GDM1 (cell line): Measurements from ENCODE around the gene RAB39B.
A peak's percentile ranks its signal among the peaks of the same experiment; 100 is the strongest.
"Not testable (repeated sequence)": the region's sequence is repeated elsewhere in the genome, so short reads cannot be mapped to it uniquely, and the experiment has no call there.

Source experiments
- DNase-seq: peaks from one replicate; lab custom pipeline; 2025; lab: John Stamatoyannopoulos, UW

Gene RAB39B

GRCh38 chrX:155263854-155264628, at the start of gene RAB39B:
TSS of gene RAB39B (minus strand) at chrX:155264491. CDS start at chrX:155264288, 203 bp downstream.
- peak; percentile 15 for DNase-seq

- DNase-seq = no peak
These were observed 49.5 kb upstream of the RAB39B start for GRCh38 chrX:155313766-155314165.

GRCh38 chrX:155293771-155294170, 29.5 kb upstream of the RAB39B start:
- no peak for DNase-seq

- DNase-seq = no peak
These were observed 15.6 kb upstream of the RAB39B start for GRCh38 chrX:155279873-155280272.

- DNase-seq = no peak
These were observed 6.7 kb upstream of the RAB39B start for GRCh38 chrX:155270969-155271368.

GRCh38 chrX:155267995-155268394, 3.7 kb upstream of the RAB39B start:
- DNase-seq = not testable (repeated sequence)

- DNase-seq = no peak
These were observed 2.1 kb upstream of the RAB39B start for GRCh38 chrX:155266439-155266838.

- no peak for DNase-seq
These were observed 1.1 kb downstream of the RAB39B start for GRCh38 chrX:155262970-155263754.

- no peak for DNase-seq
These were observed 4.5 kb downstream of the RAB39B start for GRCh38 chrX:155259752-155260151.

GRCh38 chrX:155251391-155251790, 12.9 kb downstream of the RAB39B start:
- DNase-seq = no peak

GRCh38 chrX:155247497-155247896, 16.8 kb downstream of the RAB39B start:
- DNase-seq = no peak

GRCh38 chrX:155246748-155247147, 17.5 kb downstream of the RAB39B start:
- no peak for DNase-seq

- DNase-seq = no peak
These were observed 22.0 kb downstream of the RAB39B start for GRCh38 chrX:155242300-155242699.

GRCh38 chrX:155237719-155238118, 26.6 kb downstream of the RAB39B start:
- DNase-seq = no peak

GRCh38 chrX:155235891-155236290, 28.4 kb downstream of the RAB39B start:
- DNase-seq = no peak

- DNase-seq = no peak
These were observed 33.1 kb downstream of the RAB39B start for GRCh38 chrX:155231163-155231562.

- DNase-seq = no peak
These were observed 38.5 kb downstream of the RAB39B start for GRCh38 chrX:155225774-155226173.

- not testable (repeated sequence) for DNase-seq
These were observed 40.5 kb downstream of the RAB39B start for GRCh38 chrX:155223746-155224145.

GRCh38 chrX:155221351-155221750, 42.9 kb downstream of the RAB39B start:
- DNase-seq = no peak

- no peak for DNase-seq
These were observed 45.5 kb downstream of the RAB39B start for GRCh38 chrX:155218777-155219176.

GRCh38 chrX:155216940-155217440, 47.3 kb downstream of the RAB39B start:
- DNase-seq = no peak

- peak; percentile 88 for DNase-seq
These were observed 47.9 kb downstream of the RAB39B start, which contains the start of gene VBP1 for GRCh38 chrX:155216179-155216939. TSS of gene VBP1 (plus strand) at chrX:155216460. CDS start at chrX:155216483, 23 bp downstream.
